H1 (cell line): Measurements from ENCODE around the gene MMP24. TPM values are rescaled to one million over a fixed set of nuclear protein-coding genes. Genes with fewer than 3 reads are reported as not detected.
A peak's percentile ranks its signal among the peaks of the same experiment; 100 is the strongest.

Experiments
- CTCF ChIA-PET: fragments of 300-600 bp; sonication (Branson Sonifier 250); formaldehyde crosslinking; loops from one replicate; lab custom pipeline; 2021; ENCODE audit not compliant: partially characterized antibody; lab: Charles Lee
- POLR2A ChIA-PET: fragments of 300-600 bp; sonication (Branson Sonifier 250); formaldehyde crosslinking; loops from one replicate; lab custom pipeline; 2021; ENCODE audit warnings: inconsistent platforms; ENCODE audit not compliant: partially characterized antibody; lab: Charles Lee
- DNase-seq, 2 experiments: peaks; one replicate each; pipeline versions ENCODE4 v3.0.0 to v3.0.0-alpha.2; 2010 to 2022; ENCODE audit warnings: low spot score in 2 of 2, low read depth in 1 of 2, mixed read lengths in 1 of 2
- FAIRE-seq: peaks from 2 replicates; lab custom pipeline; 2011; peaks lifted over from hg19 to GRCh38; lab: Jason Lieb, UNC
- H2AFZ ChIP-seq: 2 replicates; pipeline ENCODE4 v1.8.1; 2012; ENCODE audit warnings: low read length, inconsistent platforms
- H2AK5ac ChIP-seq: 2 replicates; pipeline ENCODE4 v1.6.1; 2013; ENCODE audit warnings: low read depth, low read length
- H2BK120ac ChIP-seq: replicated peaks from 2 replicates; pipeline ENCODE3; 2013; ENCODE audit warnings: low read depth, low read length, inconsistent platforms
- H2BK12ac ChIP-seq: 2 replicates; pipeline ENCODE4 v1.6.1; 2013; ENCODE audit warnings: low read depth, low read length
- H2BK15ac ChIP-seq: 2 replicates; pipeline ENCODE4 v1.6.1; 2013; ENCODE audit warnings: low read length
- H2BK20ac ChIP-seq: 2 replicates; pipeline ENCODE4 v1.6.1; 2013; ENCODE audit warnings: low read length
- H2BK5ac ChIP-seq: 2 replicates; pipeline ENCODE4 v1.6.1; 2013; ENCODE audit warnings: low read depth, low read length
- H3K14ac ChIP-seq: 2 replicates; pipeline ENCODE4 v1.6.1; 2013; ENCODE audit warnings: inconsistent platforms; ENCODE audit not compliant: insufficient read length
- H3K18ac ChIP-seq: 2 replicates; pipeline ENCODE4 v1.6.1; 2013; ENCODE audit warnings: low read length; ENCODE audit errors: extremely low read depth
- H3K23ac ChIP-seq: 2 replicates; pipeline ENCODE4 v1.6.1; 2013; ENCODE audit warnings: inconsistent platforms; ENCODE audit not compliant: insufficient read length
- H3K23me2 ChIP-seq: 2 replicates; pipeline ENCODE4 v1.6.1; 2013; ENCODE audit warnings: low read depth, low read length
- H3K27ac ChIP-seq: 2 replicates; pipeline ENCODE4 v1.6.1; 2011; ENCODE audit warnings: low read depth, low read length, inconsistent platforms
- H3K27me3 ChIP-seq, 4 experiments: replicated peaks in 1 of 4; 1 replicate in 1 of 4; 2 replicates in 3 of 4; pipeline versions ENCODE4 v1.6.1 to v1.8.1; 2011 to 2013; ENCODE audit warnings: low read length in 3 of 4, mild to moderate bottlenecking in 3 of 4, inconsistent platforms in 2 of 4, mixed read lengths in 2 of 4, moderate library complexity in 1 of 4; ENCODE audit not compliant: control insufficient read depth in 3 of 4, insufficient read depth in 3 of 4; ENCODE audit errors: extremely low read depth in 1 of 4
- H3K36me3 ChIP-seq, 4 experiments: 2 replicates each; pipeline versions ENCODE4 v1.6.1 to v1.8.1; 2011 to 2013; ENCODE audit warnings: mild to moderate bottlenecking in 4 of 4, low read length in 3 of 4, moderate library complexity in 2 of 4, control low read depth in 1 of 4, inconsistent platforms in 1 of 4; ENCODE audit not compliant: insufficient read depth in 4 of 4, control insufficient read depth in 2 of 4
- H3K4ac ChIP-seq: replicated peaks from 2 replicates; pipeline ENCODE3; 2013; ENCODE audit warnings: low read length, low read depth, mixed read lengths, inconsistent platforms; ENCODE audit not compliant: insufficient read length
- H3K4me1 ChIP-seq, 4 experiments: replicated peaks in 1 of 4; 1 replicate in 1 of 4; 2 replicates in 3 of 4; pipeline versions ENCODE4 v1.6.1 to v1.8.1; 2011 to 2013; ENCODE audit warnings: low read length in 3 of 4, inconsistent platforms in 2 of 4, mixed read lengths in 1 of 4; ENCODE audit not compliant: insufficient read depth in 4 of 4, control insufficient read depth in 3 of 4
- H3K4me2 ChIP-seq, 2 experiments: 2 replicates each; pipeline versions ENCODE4 v1.6.1 to v1.8.1; 2011 to 2013; ENCODE audit warnings: low read depth in 2 of 2, low read length in 2 of 2, control low read depth in 1 of 2, inconsistent platforms in 1 of 2, mild to moderate bottlenecking in 1 of 2; ENCODE audit not compliant: insufficient read depth in 1 of 2
- H3K4me3 ChIP-seq, 4 experiments: fragments of 200-600, 300-600 bp in 1 of 4; sonication (generic), shearing (Covaris generic), sonication (Bioruptor Twin) in 1 of 4; 2 replicates each; pipeline versions ENCODE4 v1.5.1 to v1.8.1; 2011 to 2016; ENCODE audit warnings: low read length in 4 of 4, low read depth in 3 of 4, control low read depth in 2 of 4, inconsistent platforms in 2 of 4, mild to moderate bottlenecking in 2 of 4, mixed read lengths in 1 of 4, moderate library complexity in 1 of 4; ENCODE audit not compliant: insufficient read depth in 2 of 4; ENCODE audit errors: extremely low read depth in 1 of 4
- H3K56ac ChIP-seq: replicated peaks from 2 replicates; pipeline ENCODE3; 2013; ENCODE audit warnings: low read depth, mild to moderate bottlenecking, mixed read lengths, low read length, inconsistent platforms; ENCODE audit not compliant: insufficient read length
- H3K79me1 ChIP-seq: 2 replicates; pipeline ENCODE4 v1.6.1; 2013; ENCODE audit warnings: low read depth, low read length, control low read depth
- H3K79me2 ChIP-seq, 2 experiments: 2 replicates each; pipeline versions ENCODE4 v1.6.1 to v1.8.1; 2012 to 2013; ENCODE audit warnings: low read length in 2 of 2, mild to moderate bottlenecking in 2 of 2, inconsistent platforms in 1 of 2; ENCODE audit not compliant: insufficient read depth in 2 of 2, control insufficient read depth in 1 of 2
- H3K9ac ChIP-seq, 4 experiments: replicated peaks in 1 of 4; 1 replicate in 1 of 4; 2 replicates in 3 of 4; pipeline versions ENCODE4 v1.6.1 to v1.8.1; 2011 to 2013; ENCODE audit warnings: low read depth in 3 of 4, low read length in 3 of 4, control low read depth in 2 of 4, mild to moderate bottlenecking in 2 of 4, moderate library complexity in 2 of 4, inconsistent platforms in 1 of 4; ENCODE audit errors: extremely low read depth in 1 of 4
- H3K9me3 ChIP-seq, 2 experiments: 2 replicates each; pipeline versions ENCODE4 v1.6.1 to v1.8.1; 2012 to 2013; ENCODE audit warnings: mild to moderate bottlenecking in 2 of 2, moderate library complexity in 2 of 2, control low read depth in 1 of 2, inconsistent platforms in 1 of 2, low read depth in 1 of 2, low read length in 1 of 2, mixed read lengths in 1 of 2; ENCODE audit not compliant: insufficient read depth in 2 of 2
- H4K20me1 ChIP-seq, 2 experiments: replicated peaks in 1 of 2; 2 replicates each; pipeline versions ENCODE3 to v1.8.1; 2011 to 2013; ENCODE audit warnings: inconsistent platforms in 2 of 2, low read length in 2 of 2, mild to moderate bottlenecking in 1 of 2; ENCODE audit not compliant: insufficient read depth in 2 of 2, control insufficient read depth in 1 of 2
- H4K5ac ChIP-seq: 2 replicates; pipeline ENCODE4 v1.6.1; 2013; ENCODE audit warnings: low read length, low read depth, mixed read lengths, inconsistent platforms; ENCODE audit not compliant: insufficient read length
- H4K8ac ChIP-seq: 2 replicates; pipeline ENCODE4 v1.8.0; 2013; ENCODE audit warnings: mild to moderate bottlenecking, moderate library complexity, low read length, inconsistent platforms; ENCODE audit not compliant: insufficient read depth; ENCODE audit errors: extremely low read depth
- H4K91ac ChIP-seq: replicated peaks from 2 replicates; pipeline ENCODE3; 2013; ENCODE audit warnings: low read length, mixed read lengths, inconsistent platforms; ENCODE audit not compliant: insufficient read length
- BACH1 ChIP-seq: IDR thresholded peaks from 2 replicates; pipeline ENCODE4 v1.6.1; 2012; ENCODE audit warnings: low read length, improper control_type of control experiment
- EP300 ChIP-seq, 2 experiments: IDR thresholded peaks; 1 replicate in 1 of 2; 2 replicates in 1 of 2; pipeline ENCODE4 v1.6.1; 2011 to 2012; ENCODE audit warnings: low read depth in 2 of 2, low read length in 2 of 2, mild to moderate bottlenecking in 2 of 2, borderline replicate concordance in 1 of 2, inconsistent platforms in 1 of 2, moderate library complexity in 1 of 2
- HDAC2 ChIP-seq, 2 experiments: fragments of 300-600 bp in 1 of 2; sonication (generic) in 1 of 2; IDR thresholded peaks; 2 replicates each; pipeline ENCODE4 v1.6.1; 2011 to 2012; ENCODE audit warnings: low read depth in 2 of 2, low read length in 2 of 2, mild to moderate bottlenecking in 2 of 2, moderate library complexity in 2 of 2, borderline replicate concordance in 1 of 2, inconsistent platforms in 1 of 2
- KDM4A ChIP-seq: IDR thresholded peaks from one replicate; pipeline ENCODE4 v1.7.1; 2012; ENCODE audit warnings: low read depth, mild to moderate bottlenecking, moderate library complexity, low read length, inconsistent platforms; ENCODE audit not compliant: severe bottlenecking
- MAFK ChIP-seq: IDR thresholded peaks from 2 replicates; pipeline ENCODE4 v1.6.1; 2012; ENCODE audit warnings: low read depth, mild to moderate bottlenecking, improper control_type of control experiment, low read length
- PHF8 ChIP-seq: fragments of 200-600 bp; sonication (generic); conservative IDR thresholded peaks from 2 replicates; pipeline ENCODE4 v1.7.1; 2012; ENCODE audit warnings: low read depth, mild to moderate bottlenecking, inconsistent platforms, low read length, moderate library complexity
- RBBP5 ChIP-seq: IDR thresholded peaks from 2 replicates; pipeline ENCODE4 v1.7.1; 2012; ENCODE audit warnings: low read depth, mild to moderate bottlenecking, inconsistent platforms, low read length, moderate library complexity, borderline replicate concordance
- SAP30 ChIP-seq: fragments of 300-600 bp; sonication (generic); IDR thresholded peaks from 2 replicates; pipeline ENCODE4 v1.7.1; 2012; ENCODE audit warnings: low read length, moderate library complexity, mild to moderate bottlenecking, inconsistent platforms; ENCODE audit not compliant: insufficient read depth, insufficient replicate concordance
- SP1 ChIP-seq: IDR thresholded peaks from 2 replicates; pipeline ENCODE4 v1.6.1; 2011; ENCODE audit warnings: low read depth, low read length
- ZNF274 ChIP-seq: IDR thresholded peaks from 2 replicates; pipeline ENCODE4 v1.7.0; 2012; ENCODE audit warnings: low read length, borderline replicate concordance; ENCODE audit errors: extremely low read depth
- WGBS, 2 experiments: shearing (Covaris generic) in 1 of 2; methylation state at CpG; one replicate each; pipeline versions ENCODE4 v1.1.6 to v1.1.7; 2013 to 2015; ENCODE audit warnings: low lambda C conversion rate in 2 of 2, mixed read lengths in 2 of 2, inconsistent platforms in 1 of 2, low coverage in 1 of 2, missing lambda C conversion rate in 1 of 2; ENCODE audit not compliant: insufficient replicate concordance in 2 of 2, insufficient coverage in 1 of 2, insufficient read length in 1 of 2; ENCODE audit errors: extremely low coverage in 1 of 2, missing lambda C conversion rate in 1 of 2; 5-methylcytosine and 5-hydroxymethylcytosine counted together
- polyA plus RNA-seq, 7 experiments: library from polyadenylated mRNA; depleted of rRNA in 3 of 7; stranded (reverse) in 5 of 7; unstranded in 2 of 7; fragments of >200 nt in 5 of 7; fragments of 200-250 nt in 2 of 7; gene quantifications; 1 replicate in 5 of 7; 2 replicates in 1 of 7; 4 replicates in 1 of 7; pipeline versions ENCODE4 v1.2.1 to v1.2.3, GENCODE V29; 2011 to 2013; ENCODE audit warnings: missing spikeins in 2 of 7, mixed read lengths in 2 of 7
- total RNA-seq: library from RNA; stranded (reverse); fragmentation: NEBNext Ultra II Directional; extraction: Animal tissue kit (Norgen Biotek cat#: 25700); gene quantifications from 2 replicates; pipeline ENCODE4 v1.2.1, GENCODE V29; 2021

Gene MMP24
- total and polyA plus RNA-seq, 2 of the 8 experiments (the other 6 are each of a cell fraction or from before 2014, with no cell fraction given): 18.8 to 21.4 TPM

GRCh38 chr20:35226884-35227681 is 593 bp downstream of the MMP24 start:
- FAIRE-seq: no peak
- POLR2A ChIA-PET: interaction anchor here (0.8 to 4.9 kb wide), 8 partner anchors 9 to 54 kb away, joined by 3 to 41 read pairs (median 4); partner anchors contain the start of gene MMP24OS
- no peak overlapping the region for H3K56ac ChIP-seq
- no peak overlapping the region; the same call in 1 of the 2 replicates for H2BK5ac ChIP-seq
- no peaks in the 10 kb centered on the region for H3K9me3 ChIP-seq
- H3K79me1 ChIP-seq: no peaks in the 10 kb centered on the region; the same call in 1 of the 2 replicates
- H2BK120ac ChIP-seq: no peak overlapping the region
- peaks cover 0 to 3% (median 0%) of the 10 kb centered on the region in 4 experiments; a peak in 1 of 8 replicates for H3K36me3 ChIP-seq
- H2BK15ac ChIP-seq: no peak overlapping the region
- H3K4me2 ChIP-seq: peak overlapping the region; percentile 74 to 93
- no peak overlapping the region for H4K91ac ChIP-seq
- no peak overlapping the region for H2AFZ ChIP-seq
- no peak overlapping the region for H3K23ac ChIP-seq
- H3K4ac ChIP-seq: no peak overlapping the region
- H3K23me2 ChIP-seq: peaks cover 11% of the 10 kb centered on the region; the same call in 1 of the 2 replicates
- H4K20me1 ChIP-seq: no peaks in the 10 kb centered on the region
- DNase-seq: peak in 1 of 2 experiments; percentile 89
- no peak overlapping the region for H4K5ac ChIP-seq
- H3K4me1 ChIP-seq: peaks cover 0 to 14% (median 6%) of the 10 kb centered on the region in 4 experiments; a peak in 5 of 7 replicates
- peak overlapping the region in 2 of 4 experiments; percentile 14 to 31; a peak in 1 of 7 replicates for H3K9ac ChIP-seq
- H2BK12ac ChIP-seq: 0 out of 2 replicates have a peak overlapping the region, but pooled peaks have one; percentile 50
- H3K18ac ChIP-seq: no peak overlapping the region
- WGBS, 2 experiments: 15% methylated on average over 18 of the region's 74 CpGs; no CpG with 5 or more reads in 1 of the 2 experiments
- no peak overlapping the region for H2BK20ac ChIP-seq
- CTCF ChIA-PET: interaction anchor here (0.8 to 2.6 kb wide), 11 partner anchors 15 to 131 kb away, joined by 3 to 13 read pairs (median 5); partner anchors contain the start of genes EDEM2 and EIF6
- no peak overlapping the region for H3K27ac ChIP-seq
- peaks cover 0 to 13% (median 2%) of the 10 kb centered on the region in 4 experiments; a peak in 2 of 7 replicates for H3K27me3 ChIP-seq
- H3K14ac ChIP-seq: no peak overlapping the region
- H2AK5ac ChIP-seq: no peak overlapping the region
- H3K79me2 ChIP-seq: peaks cover 0 to 3% of the 10 kb centered on the region in 2 experiments; a peak in 1 of 4 replicates
- peak overlapping the region; percentile 44 to 59 (median 52) for H3K4me3 ChIP-seq
- peak overlapping the region; percentile 62; the same call in 1 of the 2 replicates for H4K8ac ChIP-seq
- no peak for TF ChIP-seq KDM4A
- TF ChIP-seq PHF8: no peak
- no peak for TF ChIP-seq EP300 (IDR thresholded peaks at IDR 0.05; ENCODE audit: borderline replicate concordance in 1 of 2, low read depth in 2 of 2, low read length in 2 of 2)
- no peak for TF ChIP-seq ZNF274
- no peak for TF ChIP-seq RBBP5
- TF ChIP-seq SP1: no peak
- no peak for TF ChIP-seq MAFK
- no peak for TF ChIP-seq BACH1
- TF ChIP-seq HDAC2 (IDR thresholded peaks at IDR 0.05; ENCODE audit: borderline replicate concordance in 1 of 2, low read depth in 2 of 2, low read length in 2 of 2): peak; percentile 81 to 87; a peak in 3 of 4 replicates
- TF ChIP-seq SAP30: peak; percentile 82
